SK-N-MC (cell line): Measurements from ENCODE around the gene PTGES.

Experiments used
- DNase-seq: peaks from one replicate; pipeline ENCODE4 v3.0.0-alpha.2; 2011; ENCODE audit warnings: low read depth, low spot score
- H3K27ac ChIP-seq: fragments of 200-600 bp; sonication (generic); 2 replicates; pipeline ENCODE4 v1.5.1; 2016; ENCODE audit warnings: mixed run types
- H3K36me3 ChIP-seq: fragments of 200-600 bp; sonication (generic); 2 replicates; pipeline ENCODE4 v1.6.1; 2017; ENCODE audit warnings: antibody characterized with exemption, low read length, mixed read lengths; ENCODE audit not compliant: insufficient read depth
- H3K4me3 ChIP-seq: fragments of 200-600 bp; sonication (generic); 2 replicates; pipeline ENCODE4 v1.5.1; 2016
- H3K9ac ChIP-seq: fragments of 200-600 bp; sonication (generic); 2 replicates; pipeline ENCODE4 v1.8.0; 2017; ENCODE audit warnings: mixed run types, mixed read lengths; ENCODE audit not compliant: insufficient read length
- H3K9me3 ChIP-seq: fragments of 200-600 bp; sonication (generic); 2 replicates; pipeline ENCODE4 v1.6.1; 2017; ENCODE audit warnings: low read depth, mild to moderate bottlenecking, antibody characterized with exemption, low read length, moderate library complexity, mixed read lengths
- EZH2 ChIP-seq: fragments of 200-600 bp; sonication (generic); IDR thresholded peaks from one replicate; pipeline ENCODE4 v1.6.1; 2017; ENCODE audit warnings: antibody characterized with exemption
- FOXP2 ChIP-seq: optimal IDR thresholded peaks from 2 replicates; pipeline ENCODE3; 2011; ENCODE audit warnings: mild to moderate bottlenecking, moderate library complexity; ENCODE audit not compliant: insufficient read depth; ENCODE audit errors: extremely low read length, control extremely low read depth
- POLR2AphosphoS5 ChIP-seq: IDR thresholded peaks from 2 replicates; pipeline ENCODE4 v1.6.1; 2012; ENCODE audit warnings: mild to moderate bottlenecking, low read depth, low read length, borderline replicate concordance

PTGES gene

GRCh38 chr9:129698254-129698757, 54.5 kb downstream of the PTGES start:
- H3K36me3 ChIP-seq, result peaks cover 11% of the 10 kb centered on the region
- H3K4me3 ChIP-seq, result peak overlapping the region; percentile 21; the same call in 1 of the 2 replicates
- H3K9me3 ChIP-seq, result no peaks in the 10 kb centered on the region
- H3K9ac ChIP-seq, result peak overlapping the region; percentile 91
- DNase-seq, result no peak
- TF ChIP-seq EZH2, result no peak
- no peak for TF ChIP-seq FOXP2
- TF ChIP-seq POLR2AphosphoS5, result no peak; the same call in 1 of the 2 replicates
- peak overlapping the region; percentile 99 for H3K27ac ChIP-seq

GRCh38 chr9:129697656-129698253, 55.1 kb downstream of the PTGES start:
- H3K9me3 ChIP-seq, result no peaks in the 10 kb centered on the region
- H3K9ac ChIP-seq, result peak overlapping the region; percentile 91
- peak; percentile 72 for DNase-seq
- peak; percentile 56; the same call in 1 of the 2 replicates for TF ChIP-seq POLR2AphosphoS5
- no peak for TF ChIP-seq FOXP2
- peak overlapping the region; percentile 76 for H3K4me3 ChIP-seq
- H3K36me3 ChIP-seq, result peaks cover 15% of the 10 kb centered on the region
- H3K27ac ChIP-seq, result peak overlapping the region; percentile 99

- H3K27ac ChIP-seq, result peak overlapping the region; percentile 99
- TF ChIP-seq FOXP2 (peak; percentile 53), POLR2AphosphoS5 (no peak)
- H3K9ac ChIP-seq, result peak overlapping the region; percentile 91
- H3K9me3 ChIP-seq, result no peaks in the 10 kb centered on the region
- no peak for DNase-seq
- peaks cover 22% of the 10 kb centered on the region for H3K36me3 ChIP-seq
- peak overlapping the region; percentile 76 for H3K4me3 ChIP-seq
These were observed 55.7 kb downstream of the PTGES start for GRCh38 chr9:129696944-129697655.

GRCh38 chr9:129695870-129696269, 57.0 kb downstream of the PTGES start:
- H3K9me3 ChIP-seq, result no peaks in the 10 kb centered on the region
- no peak for DNase-seq
- peak overlapping the region; percentile 99 for H3K27ac ChIP-seq
- H3K36me3 ChIP-seq, result peaks cover 17% of the 10 kb centered on the region
- H3K9ac ChIP-seq, result peak overlapping the region; percentile 91
- peak overlapping the region; percentile 10; the same call in 1 of the 2 replicates for H3K4me3 ChIP-seq
- TF ChIP-seq EZH2 (no peak), FOXP2 (no peak), POLR2AphosphoS5 (no peak)

GRCh38 chr9:129694243-129694646, 58.6 kb downstream of the PTGES start:
- no peak for DNase-seq
- no peak for TF ChIP-seq EZH2
- TF ChIP-seq POLR2AphosphoS5, result no peak
- TF ChIP-seq FOXP2, result no peak

GRCh38 chr9:129693741-129694140, 59.1 kb downstream of the PTGES start:
- DNase-seq, result no peak

More at GRCh38 chr9:129694243-129694646, 58.6 kb downstream of the PTGES start:
- no peak overlapping the region for H3K4me3 ChIP-seq
- H3K9ac ChIP-seq, result no peak overlapping the region
- no peaks in the 10 kb centered on the region for H3K9me3 ChIP-seq
- H3K27ac ChIP-seq, result peak overlapping the region; percentile 99
- H3K36me3 ChIP-seq, result peaks cover 17% of the 10 kb centered on the region

GRCh38 chr9:129692534-129692933, 60.3 kb downstream of the PTGES start:
- Histone ChIP-seq H3K9me3 (no peaks in the 10 kb centered on the region), H3K27ac (peak overlapping the region; percentile 99), H3K36me3 (peaks cover 28% of the 10 kb centered on the region), H3K9ac (no peak overlapping the region), H3K4me3 (no peak overlapping the region)
- no peak for TF ChIP-seq FOXP2
- no peak for TF ChIP-seq EZH2
- no peak for TF ChIP-seq POLR2AphosphoS5
- DNase-seq, result no peak

More at GRCh38 chr9:129693741-129694140, 59.1 kb downstream of the PTGES start:
- TF ChIP-seq FOXP2 (no peak), POLR2AphosphoS5 (no peak), EZH2 (no peak)
- Histone ChIP-seq H3K27ac (peak overlapping the region; percentile 99), H3K9ac (peak overlapping the region; percentile 14), H3K36me3 (peaks cover 20% of the 10 kb centered on the region), H3K4me3 (no peak overlapping the region), H3K9me3 (no peaks in the 10 kb centered on the region)
